SK-N-SH (cell line): Measurements from ENCODE around the gene RAPSN. TPM values are rescaled to one million over a fixed set of nuclear protein-coding genes. Genes with fewer than 3 reads are reported as not detected.

Experiments used
- CTCF ChIA-PET: fragments of 300-600, 350-600 bp; formaldehyde crosslinking; extraction: SDS; loops from one replicate; lab custom pipeline; 2021; lab: Yijun Ruan, JAX
- POLR2A ChIA-PET: fragments of 350-600 bp; sonication (Branson Sonifier 250); formaldehyde crosslinking; extraction: SDS; loops from one replicate; lab custom pipeline; 2020; ENCODE audit warnings: antibody characterized with exemption, inconsistent platforms; lab: Yijun Ruan, JAX
- DNase-seq: peaks from one replicate; pipeline ENCODE4 v3.0.0; 2012
- H2AFZ ChIP-seq: fragments of 200-600 bp; sonication (generic); 2 replicates; pipeline ENCODE4 v1.8.1; 2016; ENCODE audit warnings: antibody characterized with exemption, mild to moderate bottlenecking, low read depth
- H3F3A ChIP-seq: fragments of 200-600 bp; sonication (generic); replicated peaks from 2 replicates; pipeline ENCODE3; 2016; ENCODE audit warnings: antibody characterized with exemption, mild to moderate bottlenecking; ENCODE audit not compliant: insufficient read depth
- H3K27ac ChIP-seq, 2 experiments: fragments of 200-500 bp in 1 of 2; fragments of 200-600 bp in 1 of 2; sonication (Bioruptor generic) in 1 of 2; sonication (generic), shearing (Covaris generic) in 1 of 2; 2 replicates each; pipeline versions ENCODE4 v1.5.1 to v1.6.1; 2014 to 2016; ENCODE audit warnings: low read depth in 2 of 2, inconsistent platforms in 1 of 2, low read length in 1 of 2, mild to moderate bottlenecking in 1 of 2, mixed read lengths in 1 of 2
- H3K27me3 ChIP-seq: fragments of 200-600 bp; sonication (generic), shearing (Covaris generic); 2 replicates; pipeline ENCODE4 v1.6.1; 2016; ENCODE audit warnings: mixed run types; ENCODE audit not compliant: insufficient read depth
- H3K36me3 ChIP-seq, 2 experiments: fragments of 200-500 bp in 1 of 2; fragments of 200-600 bp in 1 of 2; sonication (Bioruptor generic) in 1 of 2; sonication (generic) in 1 of 2; replicated peaks in 1 of 2; 2 replicates each; pipeline versions ENCODE3 to v1.5.1; 2014 to 2016; ENCODE audit warnings: low read length in 1 of 2, mild to moderate bottlenecking in 1 of 2; ENCODE audit not compliant: insufficient read depth in 2 of 2, control insufficient read depth in 1 of 2
- H3K4me1 ChIP-seq, 2 experiments: fragments of 200-500 bp in 1 of 2; fragments of 200-600 bp in 1 of 2; sonication (Bioruptor generic) in 1 of 2; sonication (generic), shearing (Covaris generic) in 1 of 2; 2 replicates each; pipeline versions ENCODE4 v1.5.1 to v1.6.1; 2014 to 2016; ENCODE audit warnings: low read depth in 1 of 2, low read length in 1 of 2, mixed run types in 1 of 2; ENCODE audit not compliant: insufficient read depth in 2 of 2, control insufficient read depth in 1 of 2
- H3K4me2 ChIP-seq: fragments of 200-600 bp; sonication (generic), shearing (Covaris generic); 2 replicates; pipeline ENCODE4 v1.6.1; 2017; ENCODE audit warnings: mixed run types
- H3K4me3 ChIP-seq, 2 experiments: fragments of 200-500 bp in 1 of 2; fragments of 200-600 bp in 1 of 2; sonication (Bioruptor generic) in 1 of 2; sonication (generic), shearing (Covaris generic) in 1 of 2; 2 replicates each; pipeline versions ENCODE4 v1.5.1 to v1.8.1; 2014 to 2016; ENCODE audit warnings: low read depth in 2 of 2, inconsistent platforms in 1 of 2, low read length in 1 of 2, mild to moderate bottlenecking in 1 of 2, mixed read lengths in 1 of 2, moderate library complexity in 1 of 2
- H3K79me2 ChIP-seq: fragments of 200-600 bp; sonication (generic); 2 replicates; pipeline ENCODE4 v1.8.1; 2017; ENCODE audit warnings: mild to moderate bottlenecking; ENCODE audit not compliant: insufficient read depth
- H3K9ac ChIP-seq: fragments of 200-600 bp; sonication (generic); 2 replicates; pipeline ENCODE4 v1.6.1; 2017; ENCODE audit warnings: mixed run types
- H3K9me2 ChIP-seq: fragments of 200-600 bp; sonication (generic); 2 replicates; pipeline ENCODE4 v1.6.1; 2017; ENCODE audit warnings: mixed run types
- H3K9me3 ChIP-seq: fragments of 200-600 bp; sonication (generic); 2 replicates; pipeline ENCODE4 v1.6.1; 2017; ENCODE audit warnings: mixed run types, mild to moderate bottlenecking, moderate library complexity
- H4K20me1 ChIP-seq: fragments of 200-600 bp; sonication (generic); 2 replicates; pipeline ENCODE4 v1.6.1; 2017; ENCODE audit warnings: mild to moderate bottlenecking, mixed run types; ENCODE audit not compliant: insufficient read depth
- ELF1 ChIP-seq: IDR thresholded peaks from 2 replicates; pipeline ENCODE4 v1.4.0; 2012
- FOXJ3 ChIP-seq: sonication (generic); formaldehyde crosslinking; IDR thresholded peaks from 2 replicates; pipeline ENCODE4 v1.5.1; 2020; ENCODE audit warnings: mild to moderate bottlenecking, missing genetic modification reagents
- FOXM1 ChIP-seq: IDR thresholded peaks from 2 replicates; pipeline ENCODE4 v1.4.0; 2012; ENCODE audit warnings: low read depth, mild to moderate bottlenecking
- GABPA ChIP-seq: IDR thresholded peaks from 2 replicates; pipeline ENCODE4 v1.4.0; 2012; ENCODE audit warnings: low read depth, mild to moderate bottlenecking
- MAX ChIP-seq: IDR thresholded peaks from 2 replicates; pipeline ENCODE4 v1.4.0; 2012; ENCODE audit warnings: low read depth
- NRF1 ChIP-seq: IDR thresholded peaks from 2 replicates; pipeline ENCODE4 v1.6.1; 2012; ENCODE audit warnings: low read depth, mild to moderate bottlenecking, low read length
- PBX3 ChIP-seq: IDR thresholded peaks from 2 replicates; pipeline ENCODE4; 2012
- REST ChIP-seq: IDR thresholded peaks from 2 replicates; pipeline ENCODE4 v1.6.1; 2012; ENCODE audit warnings: mild to moderate bottlenecking, low read depth, low read length, moderate library complexity
- RFX5 ChIP-seq: IDR thresholded peaks from 2 replicates; pipeline ENCODE4 v1.6.1; 2012; ENCODE audit warnings: mild to moderate bottlenecking, improper control_type of control experiment, low read length
- RXRA ChIP-seq: IDR thresholded peaks from 2 replicates; pipeline ENCODE4 v1.4.0; 2012; ENCODE audit warnings: low read depth, mild to moderate bottlenecking, borderline replicate concordance
- SMC3 ChIP-seq: IDR thresholded peaks from 2 replicates; pipeline ENCODE4 v1.6.1; 2012; ENCODE audit warnings: low read depth, low read length, improper control_type of control experiment
- TCF12 ChIP-seq: IDR thresholded peaks from 2 replicates; pipeline ENCODE4 v1.4.0; 2012
- ZBTB33 ChIP-seq: IDR thresholded peaks from 2 replicates; pipeline ENCODE4 v1.4.0; 2012; ENCODE audit warnings: low read depth, borderline replicate concordance
- whole genome bisulfite sequencing: methylation state at CpG from one replicate; pipeline ENCODE4 v1.1.6; 2017; ENCODE audit warnings: low lambda C conversion rate; 5-methylcytosine and 5-hydroxymethylcytosine counted together
- polyA plus RNA-seq, 3 experiments: library from polyadenylated mRNA; depleted of rRNA; stranded (reverse); fragments of >200 nt; gene quantifications; 2 replicates each; pipeline ENCODE4 v1.2.3, GENCODE V29; 2012

RAPSN gene
- polyA plus RNA-seq, 1 of the 3 experiments (the other 2 are of a cell fraction), result 0.07 TPM

- H3K27me3 ChIP-seq, result no peaks in the 10 kb centered on the region
- H3K36me3 ChIP-seq, result no peaks in the 10 kb centered on the region
- no peaks in the 10 kb centered on the region for H3K9me2 ChIP-seq
- no peaks in the 10 kb centered on the region for H4K20me1 ChIP-seq
- ChIA-PET POLR2A (no interaction called here), CTCF (interaction anchor here (1.8 to 20.7 kb wide), 4 partner anchors 9 to 43 kb away, joined by 6 to 239 read pairs (median 8); no protein-coding TSS in a partner anchor)
- no peak for DNase-seq
- H3F3A ChIP-seq, result peaks cover 17% of the 10 kb centered on the region
- H3K27ac ChIP-seq, result no peak overlapping the region
- no peaks in the 10 kb centered on the region for H3K9me3 ChIP-seq
- H2AFZ ChIP-seq, result no peak overlapping the region
- WGBS, result 87% methylated on average over 3 of the region's 3 CpGs
- no peak overlapping the region for H3K4me3 ChIP-seq
- no peak overlapping the region for H3K9ac ChIP-seq
- peaks cover 5 to 20% of the 10 kb centered on the region in 2 experiments; a peak in 3 of 4 replicates for H3K4me1 ChIP-seq
- H3K79me2 ChIP-seq, result no peaks in the 10 kb centered on the region
- TF ChIP-seq GABPA (no peak), PBX3 (no peak), ZBTB33 (no peak), MAX (no peak), NRF1 (no peak), TCF12 (no peak), FOXJ3 (CRISPR knock-in tag) (no peak), SMC3 (no peak), RXRA (no peak), REST (no peak), ELF1 (no peak), FOXM1 (no peak), RFX5 (no peak)
- H3K4me2 ChIP-seq, result no peak overlapping the region
Observed at GRCh38 chr11:47398011-47398410, 50.9 kb downstream of the RAPSN start.
